ENCODE data around the gene CAMK4. TPM values are rescaled to one million over a fixed set of nuclear protein-coding genes. Genes with fewer than 3 reads are reported as not detected.
A peak's percentile ranks its signal among the peaks of the same experiment; 100 is the strongest.

Gene CAMK4
- total and polyA plus RNA-seq, 2 of the 8 experiments (the other 6 are each of a cell fraction or from before 2014, with no cell fraction given), result 1.8 to 8.3 TPM

- H2BK15ac ChIP-seq (ENCODE audit: low read length), result no peak overlapping the region
- H2BK12ac ChIP-seq (ENCODE audit: low read depth, low read length), result no peak overlapping the region
- H2BK5ac ChIP-seq (ENCODE audit: low read depth, low read length), result no peak overlapping the region
- H2BK20ac ChIP-seq (ENCODE audit: low read length), result no peak overlapping the region
- no peaks in the 10 kb centered on the region for H3K9me3 ChIP-seq (ENCODE audit: insufficient read depth in 2 of 2, low read depth in 1 of 2, low read length in 1 of 2)
- H3K4ac ChIP-seq (replicated peaks; ENCODE audit: insufficient read length, low read depth, low read length), result no peak overlapping the region
- H2AK5ac ChIP-seq (ENCODE audit: low read depth, low read length), result no peak overlapping the region
- FAIRE-seq (no peak), DNase-seq (ENCODE audit: low read depth in 1 of 2, low spot score in 2 of 2) (no peak)
- TF ChIP-seq RNF2 (IDR thresholded peaks at IDR 0.05; ENCODE audit: borderline replicate concordance, low read depth, low read length, missing control alignments, poor library complexity, severe bottlenecking), result no peak
- TF ChIP-seq ATF3 (IDR thresholded peaks at IDR 0.05; ENCODE audit: insufficient read depth, low read depth, low read length), result no peak
- no peak for TF ChIP-seq TCF12 (IDR thresholded peaks at IDR 0.05; ENCODE audit: low read depth, low read length)
- no peak for TF ChIP-seq ATF2 (IDR thresholded peaks at IDR 0.05; ENCODE audit: low read length)
- H3K23me2 ChIP-seq (ENCODE audit: low read depth, low read length), result peaks cover 4% of the 10 kb centered on the region
- no peak overlapping the region for H3K23ac ChIP-seq (ENCODE audit: insufficient read length)
- peaks cover 2 to 6% of the 10 kb centered on the region in 2 experiments for H4K20me1 ChIP-seq (replicated peaks in 1 of 2; ENCODE audit: control insufficient read depth in 1 of 2, insufficient read depth in 2 of 2, low read length in 2 of 2)
- peaks cover 0 to 17% (median 6%) of the 10 kb centered on the region in 4 experiments; a peak in 3 of 8 replicates for H3K36me3 ChIP-seq (ENCODE audit: control insufficient read depth in 2 of 4, insufficient read depth in 4 of 4, low read length in 3 of 4)
- H2BK120ac ChIP-seq (replicated peaks; ENCODE audit: low read depth, low read length), result no peak overlapping the region
- no peak overlapping the region for H4K8ac ChIP-seq (ENCODE audit: extremely low read depth, insufficient read depth, low read length)
- H3K4me2 ChIP-seq (ENCODE audit: insufficient read depth in 1 of 2, low read depth in 2 of 2, low read length in 2 of 2), result peak overlapping the region; percentile 15 to 99; a peak in 2 of 4 replicates
- H4K5ac ChIP-seq (ENCODE audit: insufficient read length, low read depth, low read length), result no peak overlapping the region
- H3K9ac ChIP-seq (replicated peaks in 1 of 4; ENCODE audit: extremely low read depth in 1 of 4, low read depth in 3 of 4, low read length in 3 of 4), result no peak overlapping the region
- no peak overlapping the region for H3K27ac ChIP-seq (ENCODE audit: low read depth, low read length)
- H3K79me1 ChIP-seq (ENCODE audit: low read depth, low read length), result no peaks in the 10 kb centered on the region
- no peak overlapping the region for H2AFZ ChIP-seq (ENCODE audit: low read length)
- H3K4me3 ChIP-seq (ENCODE audit: extremely low read depth in 1 of 4, insufficient read depth in 2 of 4, low read depth in 3 of 4, low read length in 4 of 4), result peak overlapping the region in 1 of 4 experiments; percentile 96; a peak in 2 of 8 replicates
- H3K18ac ChIP-seq (ENCODE audit: extremely low read depth, low read length), result no peak overlapping the region
- H3K14ac ChIP-seq (ENCODE audit: insufficient read length), result no peak overlapping the region
- no peak overlapping the region for H3K56ac ChIP-seq (replicated peaks; ENCODE audit: insufficient read length, low read depth, low read length)
- H3K4me1 ChIP-seq (replicated peaks in 1 of 4; ENCODE audit: control insufficient read depth in 3 of 4, insufficient read depth in 4 of 4, low read length in 3 of 4), result peaks cover 0 to 11% (median 4%) of the 10 kb centered on the region in 4 experiments; a peak in 3 of 7 replicates
- WGBS, 2 experiments (ENCODE audit: extremely low coverage in 1 of 2, insufficient coverage in 1 of 2, insufficient read length in 1 of 2, insufficient replicate concordance in 2 of 2, low coverage in 1 of 2, low lambda C conversion rate in 2 of 2, missing lambda C conversion rate in 1 of 2), result 78% methylated on average over 1 of the region's 1 CpG; no CpG with 5 or more reads in 1 of the 2 experiments
- no peak overlapping the region for H4K91ac ChIP-seq (replicated peaks; ENCODE audit: insufficient read length, low read length)
- CTCF ChIA-PET (ENCODE audit: partially characterized antibody), result interaction anchor here (1.2 to 2.6 kb wide), 2 partner anchors 22 to 81 kb away, joined by 4 to 9 read pairs; no protein-coding TSS in a partner anchor
- H3K27me3 ChIP-seq (replicated peaks in 1 of 4; ENCODE audit: control insufficient read depth in 3 of 4, extremely low read depth in 1 of 4, insufficient read depth in 3 of 4, low read length in 3 of 4), result no peaks in the 10 kb centered on the region
- POLR2A ChIA-PET (ENCODE audit: partially characterized antibody), result no interaction called here
- H3K79me2 ChIP-seq (ENCODE audit: control insufficient read depth in 1 of 2, insufficient read depth in 2 of 2, low read length in 2 of 2), result peaks cover 0 to 72% of the 10 kb centered on the region in 2 experiments; a peak in 3 of 4 replicates
Observed at GRCh38 chr5:111509119-111509518, 284.9 kb downstream of the CAMK4 start.

Measured in H1 (cell line).